ENCODE results near the gene GDI1.

DNA sequence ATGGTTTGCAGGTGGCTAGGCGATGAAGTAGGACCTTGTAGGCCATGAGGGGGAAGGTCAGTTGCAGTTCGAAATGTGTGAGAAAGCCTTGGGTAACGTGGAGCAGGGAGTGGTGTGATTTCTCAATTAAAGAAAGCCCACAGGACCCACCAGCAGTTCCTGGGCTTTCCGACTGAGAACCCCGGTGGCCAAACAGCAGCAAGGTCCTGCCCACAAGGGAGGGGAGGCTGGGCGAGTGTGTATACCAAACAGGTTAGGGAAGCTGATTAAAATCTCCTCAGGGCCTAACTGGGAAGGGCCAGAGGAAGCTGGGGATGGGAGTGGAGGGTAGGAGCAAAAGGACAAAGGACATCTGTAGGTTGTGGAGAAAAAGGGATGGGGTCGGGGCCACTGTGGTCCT is 6.0 kb upstream of the GDI1 start:
- TF ChIP-seq ZNF239 (tag by site-specific recombination; IDR thresholded peaks at IDR 0.05): no peak
- TF ChIP-seq, protein P1, sequence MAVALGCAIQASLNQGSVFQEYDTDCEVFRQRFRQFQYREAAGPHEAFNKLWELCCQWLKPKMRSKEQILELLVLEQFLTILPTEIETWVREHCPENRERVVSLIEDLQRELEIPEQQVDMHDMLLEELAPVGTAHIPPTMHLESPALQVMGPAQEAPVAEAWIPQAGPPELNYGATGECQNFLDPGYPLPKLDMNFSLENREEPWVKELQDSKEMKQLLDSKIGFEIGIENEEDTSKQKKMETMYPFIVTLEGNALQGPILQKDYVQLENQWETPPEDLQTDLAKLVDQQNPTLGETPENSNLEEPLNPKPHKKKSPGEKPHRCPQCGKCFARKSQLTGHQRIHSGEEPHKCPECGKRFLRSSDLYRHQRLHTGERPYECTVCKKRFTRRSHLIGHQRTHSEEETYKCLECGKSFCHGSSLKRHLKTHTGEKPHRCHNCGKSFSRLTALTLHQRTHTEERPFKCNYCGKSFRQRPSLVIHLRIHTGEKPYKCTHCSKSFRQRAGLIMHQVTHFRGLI (tag by site-specific recombination; IDR thresholded peaks at IDR 0.05): no peak
- no peak for TF ChIP-seq ZNF292 (tag by site-specific recombination; IDR thresholded peaks at IDR 0.05; ENCODE audit: borderline replicate concordance, low read depth)
- no peak for TF ChIP-seq PRDM4 (tag by site-specific recombination; IDR thresholded peaks at IDR 0.05)
- TF ChIP-seq KLF16 (tag by site-specific recombination; IDR thresholded peaks at IDR 0.05): no peak
- TF ChIP-seq SP3 (tag by site-specific recombination; IDR thresholded peaks at IDR 0.05): no peak
- TF ChIP-seq ZNF664 (tag by site-specific recombination; IDR thresholded peaks at IDR 0.05): no peak

Data from HEK293 (cell line).